MM.1S (cell line): ENCODE data around the gene RPL29.

ENCODE experiments used
- DNase-seq: peaks from one replicate; pipeline ENCODE4 v3.0.0-alpha.2; 2015
- H2AFZ ChIP-seq: fragments of 300-600 bp; sonication (generic); 2 replicates; pipeline ENCODE4 v1.6.0; 2016; ENCODE audit warnings: antibody characterized with exemption, low read length
- H3F3A ChIP-seq: fragments of 300-600 bp; sonication (generic); 2 replicates; pipeline ENCODE4 v1.6.1; 2016; ENCODE audit warnings: mild to moderate bottlenecking, antibody characterized with exemption, low read length, moderate library complexity, mixed read lengths; ENCODE audit not compliant: insufficient read depth
- H3K27ac ChIP-seq: fragments of 300-600 bp; sonication (generic); 2 replicates; pipeline ENCODE4 v1.5.1; 2016; ENCODE audit warnings: mild to moderate bottlenecking, low read length
- H3K27me3 ChIP-seq: fragments of 300-600 bp; sonication (generic); replicated peaks from 2 replicates; pipeline ENCODE4 v1.6.0; 2016; ENCODE audit warnings: low read length; ENCODE audit not compliant: insufficient read depth
- H3K36me3 ChIP-seq: fragments of 300-600 bp; sonication (generic); replicated peaks from 2 replicates; pipeline ENCODE4 v1.6.1; 2016; ENCODE audit warnings: mild to moderate bottlenecking, low read length, mixed read lengths; ENCODE audit not compliant: insufficient read depth
- H3K4me1 ChIP-seq: fragments of 300-600 bp; sonication (generic); 2 replicates; pipeline ENCODE4 v1.6.1; 2016; ENCODE audit warnings: low read length, mixed read lengths
- H3K4me2 ChIP-seq: fragments of 300-600 bp; sonication (generic); 2 replicates; pipeline ENCODE4 v1.6.0; 2016; ENCODE audit warnings: low read depth, low read length
- H3K4me3 ChIP-seq: fragments of 300-600 bp; sonication (generic); 2 replicates; pipeline ENCODE4 v1.5.1; 2016; ENCODE audit warnings: low read length, mixed read lengths
- H3K79me2 ChIP-seq: fragments of 300-600 bp; sonication (generic); 2 replicates; pipeline ENCODE4 v1.6.1; 2016; ENCODE audit warnings: mixed run types, low read length, mixed read lengths
- H3K9ac ChIP-seq: fragments of 300-600 bp; sonication (generic); 2 replicates; pipeline ENCODE4 v1.6.1; 2016; ENCODE audit warnings: low read length, mixed read lengths
- H3K9me2 ChIP-seq: fragments of 300-600 bp; sonication (generic); replicated peaks from 2 replicates; pipeline ENCODE4 v1.6.1; 2016; ENCODE audit warnings: mild to moderate bottlenecking, low read length, mixed read lengths; ENCODE audit not compliant: insufficient read depth
- H3K9me3 ChIP-seq: fragments of 300-600 bp; sonication (generic); replicated peaks from 2 replicates; pipeline ENCODE4 v1.6.1; 2016; ENCODE audit warnings: mild to moderate bottlenecking, low read length, mixed read lengths; ENCODE audit not compliant: insufficient read depth
- H4K20me1 ChIP-seq: fragments of 300-600 bp; sonication (generic); 2 replicates; pipeline ENCODE4 v1.6.1; 2016; ENCODE audit warnings: mild to moderate bottlenecking, low read length, moderate library complexity, mixed read lengths; ENCODE audit not compliant: insufficient read depth
- EZH2 ChIP-seq: fragments of 300-600 bp; sonication (generic); optimal IDR thresholded peaks from 2 replicates; pipeline ENCODE3; 2017; ENCODE audit warnings: low read depth, mild to moderate bottlenecking, antibody characterized with exemption, low read length, mixed read lengths
- EZH2phosphoT487 ChIP-seq: fragments of 300-600 bp; sonication (generic); IDR thresholded peaks from 2 replicates; pipeline ENCODE4 v1.6.1; 2018; ENCODE audit warnings: antibody characterized with exemption, low read length
- TF ChIP-seq, protein P1 (sequence below): fragments of 300-600 bp; sonication (generic); IDR thresholded peaks from 2 replicates; pipeline ENCODE4 v1.5.1; 2016; ENCODE audit warnings: antibody characterized with exemption, low read length, mixed read lengths

The RPL29 gene

DNA sequence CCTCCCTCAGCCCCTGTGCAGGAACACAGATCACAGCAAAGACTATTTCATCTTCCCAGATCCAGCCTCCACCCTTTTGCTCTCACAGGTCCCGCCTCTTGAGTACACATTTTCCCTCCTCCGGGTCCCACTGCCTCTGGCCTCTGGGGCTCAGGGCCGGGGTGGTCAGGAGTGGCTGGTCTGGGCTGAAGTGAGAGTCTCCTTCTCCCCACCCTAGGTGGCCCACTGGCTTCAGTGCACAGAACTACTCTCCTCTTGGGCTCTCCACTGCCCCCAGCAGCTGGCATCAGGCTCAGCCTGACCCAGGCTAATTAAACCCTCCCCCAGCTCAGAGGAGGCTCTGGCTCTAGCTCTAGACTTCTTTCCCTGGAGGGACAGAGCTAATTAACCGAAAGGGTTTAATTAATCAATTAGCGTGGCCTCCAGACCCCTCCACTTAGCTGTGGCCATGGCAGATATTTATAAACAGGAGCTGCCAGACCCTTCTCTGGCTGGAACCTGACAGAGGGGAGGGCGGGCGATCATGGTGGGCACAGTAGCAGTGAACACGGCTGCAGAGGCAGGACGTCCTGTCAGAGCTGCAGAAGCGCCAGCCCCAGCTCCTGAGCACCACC, 45.5 kb upstream of the RPL29 start:
- Histone ChIP-seq H3K36me3 (no peaks in the 10 kb centered on the region), H3K4me3 (no peak overlapping the region), H3K4me1 (no peaks in the 10 kb centered on the region), H3K27ac (no peak overlapping the region), H3K9me3 (no peaks in the 10 kb centered on the region), H3K4me2 (no peak overlapping the region), H3K9ac (no peak overlapping the region), H2AFZ (no peak overlapping the region), H3K9me2 (no peaks in the 10 kb centered on the region), H3F3A (no peaks in the 10 kb centered on the region), H4K20me1 (no peaks in the 10 kb centered on the region), H3K27me3 (peaks cover 22% of the 10 kb centered on the region), H3K79me2 (no peaks in the 10 kb centered on the region)
- no peak for DNase-seq
- TF ChIP-seq, protein P1, sequence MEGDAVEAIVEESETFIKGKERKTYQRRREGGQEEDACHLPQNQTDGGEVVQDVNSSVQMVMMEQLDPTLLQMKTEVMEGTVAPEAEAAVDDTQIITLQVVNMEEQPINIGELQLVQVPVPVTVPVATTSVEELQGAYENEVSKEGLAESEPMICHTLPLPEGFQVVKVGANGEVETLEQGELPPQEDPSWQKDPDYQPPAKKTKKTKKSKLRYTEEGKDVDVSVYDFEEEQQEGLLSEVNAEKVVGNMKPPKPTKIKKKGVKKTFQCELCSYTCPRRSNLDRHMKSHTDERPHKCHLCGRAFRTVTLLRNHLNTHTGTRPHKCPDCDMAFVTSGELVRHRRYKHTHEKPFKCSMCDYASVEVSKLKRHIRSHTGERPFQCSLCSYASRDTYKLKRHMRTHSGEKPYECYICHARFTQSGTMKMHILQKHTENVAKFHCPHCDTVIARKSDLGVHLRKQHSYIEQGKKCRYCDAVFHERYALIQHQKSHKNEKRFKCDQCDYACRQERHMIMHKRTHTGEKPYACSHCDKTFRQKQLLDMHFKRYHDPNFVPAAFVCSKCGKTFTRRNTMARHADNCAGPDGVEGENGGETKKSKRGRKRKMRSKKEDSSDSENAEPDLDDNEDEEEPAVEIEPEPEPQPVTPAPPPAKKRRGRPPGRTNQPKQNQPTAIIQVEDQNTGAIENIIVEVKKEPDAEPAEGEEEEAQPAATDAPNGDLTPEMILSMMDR = no peak
- no peak for TF ChIP-seq EZH2phosphoT487
- no peak for TF ChIP-seq EZH2

DNA sequence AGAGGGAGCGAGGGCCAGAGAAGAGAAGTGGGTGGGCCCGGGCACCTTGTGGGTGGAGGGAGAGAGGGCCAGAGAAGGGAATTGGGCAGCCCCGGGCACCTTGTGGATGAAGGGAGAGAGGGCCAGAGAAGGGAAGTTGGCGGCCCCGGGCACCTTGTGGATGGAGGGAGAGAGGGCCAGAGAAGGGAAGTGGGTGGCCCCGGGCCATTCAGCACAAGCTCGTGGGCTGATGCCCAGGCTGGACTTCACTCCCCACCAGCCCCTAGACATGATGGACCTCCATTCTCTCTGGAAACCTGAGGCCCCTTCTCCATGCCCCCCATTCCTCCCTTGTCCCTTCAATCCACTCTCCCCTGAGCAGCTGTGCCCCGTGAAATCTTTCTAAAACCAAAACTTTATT, 44.9 kb upstream of the RPL29 start:
- Histone ChIP-seq H4K20me1 (no peaks in the 10 kb centered on the region), H3K4me1 (no peaks in the 10 kb centered on the region), H3F3A (no peaks in the 10 kb centered on the region), H3K9me2 (no peaks in the 10 kb centered on the region), H3K79me2 (no peaks in the 10 kb centered on the region), H3K27ac (no peak overlapping the region), H3K9me3 (no peaks in the 10 kb centered on the region), H3K9ac (no peak overlapping the region), H3K36me3 (no peaks in the 10 kb centered on the region), H2AFZ (no peak overlapping the region), H3K27me3 (peaks cover 22% of the 10 kb centered on the region), H3K4me3 (no peak overlapping the region), H3K4me2 (no peak overlapping the region)
- no peak for TF ChIP-seq EZH2phosphoT487
- no peak for TF ChIP-seq EZH2
- TF ChIP-seq, protein P1 = no peak
- no peak for DNase-seq

DNA sequence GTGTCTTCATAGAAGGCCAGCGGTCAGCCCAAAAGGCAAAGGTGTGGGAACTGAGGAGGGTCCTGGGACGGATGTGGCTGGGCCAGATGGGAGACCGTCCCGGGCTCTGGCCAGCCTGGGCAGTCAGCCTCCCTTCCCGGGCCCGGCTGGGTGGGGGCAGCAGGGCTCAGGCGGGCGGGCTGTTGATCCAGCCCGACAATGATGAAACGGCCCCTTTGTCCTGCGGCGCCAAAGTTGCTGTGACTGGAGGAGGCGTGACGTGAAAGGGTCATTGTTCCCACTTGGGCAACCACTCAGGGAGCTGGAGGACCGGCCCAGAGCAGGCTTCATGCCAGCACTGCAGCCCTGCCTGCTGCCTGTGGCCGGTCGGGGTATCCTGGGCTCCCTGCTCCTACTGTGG, 44.2 kb upstream of the RPL29 start:
- H3K4me1 ChIP-seq = no peaks in the 10 kb centered on the region
- no peak for TF ChIP-seq EZH2phosphoT487
- TF ChIP-seq EZH2 = no peak
- TF ChIP-seq, protein P1 = no peak
- no peak overlapping the region for H3K4me3 ChIP-seq
- H3K9me3 ChIP-seq = no peaks in the 10 kb centered on the region
- H3K4me2 ChIP-seq = no peak overlapping the region
- peaks cover 22% of the 10 kb centered on the region for H3K27me3 ChIP-seq
- H2AFZ ChIP-seq = no peak overlapping the region
- H3K27ac ChIP-seq = no peak overlapping the region
- H3K9me2 ChIP-seq = no peaks in the 10 kb centered on the region
- H4K20me1 ChIP-seq = no peaks in the 10 kb centered on the region
- no peaks in the 10 kb centered on the region for H3K79me2 ChIP-seq
- no peaks in the 10 kb centered on the region for H3K36me3 ChIP-seq
- no peaks in the 10 kb centered on the region for H3F3A ChIP-seq
- H3K9ac ChIP-seq = no peak overlapping the region
- DNase-seq = no peak
